DOHH2 (cell line): Measurements from ENCODE around the gene MRPL44.

ENCODE experiments used
- H3F3A ChIP-seq: fragments of 200-600 bp; sonication (generic), shearing (Covaris generic); 2 replicates; pipeline ENCODE4 v1.6.0; 2016; ENCODE audit warnings: antibody characterized with exemption, mild to moderate bottlenecking; ENCODE audit not compliant: control insufficient read depth, insufficient read depth
- H3K27ac ChIP-seq: fragments of 200-600 bp; sonication (generic); 2 replicates; pipeline ENCODE4 v1.5.1; 2014; ENCODE audit warnings: low read depth, mild to moderate bottlenecking, low read length, moderate library complexity
- H3K27me3 ChIP-seq: fragments of 200-600 bp; sonication (generic); 2 replicates; pipeline ENCODE4 v1.6.1; 2014; ENCODE audit warnings: mild to moderate bottlenecking, low read length, mixed read lengths; ENCODE audit not compliant: control insufficient read depth
- H3K36me3 ChIP-seq: fragments of 200-600 bp; sonication (generic); 2 replicates; pipeline ENCODE4 v1.6.1; 2014; ENCODE audit warnings: mild to moderate bottlenecking, low read length, moderate library complexity, mixed read lengths; ENCODE audit not compliant: control insufficient read depth
- H3K4me1 ChIP-seq: fragments of 200-600 bp; sonication (generic); 2 replicates; pipeline ENCODE4 v1.6.1; 2014; ENCODE audit warnings: mild to moderate bottlenecking, low read length, mixed read lengths; ENCODE audit not compliant: control insufficient read depth
- H3K4me2 ChIP-seq: fragments of 200-600 bp; sonication (generic); 2 replicates; pipeline ENCODE4 v1.6.0; 2014; ENCODE audit warnings: mild to moderate bottlenecking, low read length, moderate library complexity
- H3K4me3 ChIP-seq: fragments of 200-600 bp; sonication (generic); 2 replicates; pipeline ENCODE4 v1.5.1; 2014; ENCODE audit warnings: mild to moderate bottlenecking, low read length, mixed read lengths
- H3K79me2 ChIP-seq: fragments of 200-600 bp; sonication (generic); 2 replicates; pipeline ENCODE4 v1.6.1; 2014; ENCODE audit warnings: mild to moderate bottlenecking, low read length, mixed read lengths; ENCODE audit not compliant: control insufficient read depth
- H3K9me2 ChIP-seq: fragments of 200-600 bp; sonication (generic); replicated peaks from 2 replicates; pipeline ENCODE4 v1.6.1; 2014; ENCODE audit warnings: mild to moderate bottlenecking, low read length, mixed read lengths; ENCODE audit not compliant: control insufficient read depth
- H3K9me3 ChIP-seq: fragments of 200-600 bp; sonication (generic); 2 replicates; pipeline ENCODE4 v1.6.1; 2014; ENCODE audit warnings: antibody characterized with exemption, low read length, mixed read lengths; ENCODE audit not compliant: control insufficient read depth, insufficient read depth
- H4K20me1 ChIP-seq: fragments of 200-600 bp; sonication (generic); 2 replicates; pipeline ENCODE4 v1.6.0; 2014; ENCODE audit warnings: low read depth, mild to moderate bottlenecking, antibody characterized with exemption, low read length, moderate library complexity; ENCODE audit not compliant: control insufficient read depth, insufficient read depth
- EZH2phosphoT487 ChIP-seq: fragments of 200-600 bp; sonication (generic); IDR thresholded peaks from 2 replicates; pipeline ENCODE4 v1.6.1; 2017; ENCODE audit warnings: borderline replicate concordance, mild to moderate bottlenecking, antibody characterized with exemption, low read length, moderate library complexity, mixed read lengths
- TF ChIP-seq, protein P1 (sequence below): fragments of 200-600 bp; sonication (generic); IDR thresholded peaks from one replicate; pipeline ENCODE4 v1.5.1; 2014; ENCODE audit warnings: antibody characterized with exemption, mild to moderate bottlenecking, low read depth, low read length; ENCODE audit not compliant: poor library complexity, severe bottlenecking

The MRPL44 gene

DNA sequence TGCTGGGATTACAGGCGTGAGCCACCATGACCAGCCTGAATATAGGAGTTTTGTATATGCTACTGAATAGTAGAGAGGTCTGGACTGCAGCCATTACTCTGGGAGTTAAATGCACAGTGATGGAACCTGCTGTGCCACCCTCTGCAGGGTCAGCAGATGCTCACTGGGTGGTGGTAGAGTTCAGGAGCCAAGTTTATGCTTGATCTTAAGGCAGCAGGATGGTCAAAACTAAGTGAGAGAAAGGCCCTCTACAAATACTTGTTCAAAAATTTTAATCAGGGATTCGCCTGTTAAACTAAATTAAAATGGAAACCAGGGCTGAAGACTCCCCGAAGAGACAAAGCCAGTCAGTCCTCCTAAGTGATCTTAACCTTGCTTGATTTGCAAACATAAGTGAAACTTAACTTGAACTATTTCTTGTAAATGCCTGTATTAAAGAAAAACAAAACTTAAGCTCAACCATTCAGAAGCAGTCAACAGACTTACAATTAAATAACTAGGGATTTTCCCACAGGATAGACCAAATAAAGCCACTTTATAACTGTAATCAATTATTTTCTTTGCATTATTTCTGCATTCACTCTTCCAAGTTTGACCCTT, 7.9 kb upstream of the MRPL44 start:
- Histone ChIP-seq H3K4me2 (no peak overlapping the region), H3K27ac (no peak overlapping the region), H3K9me3 (no peaks in the 10 kb centered on the region), H3K27me3 (peaks cover 5% of the 10 kb centered on the region), H3K4me3 (no peak overlapping the region), H4K20me1 (no peaks in the 10 kb centered on the region), H3K79me2 (no peaks in the 10 kb centered on the region), H3K4me1 (peaks cover 37% of the 10 kb centered on the region), H3K36me3 (no peaks in the 10 kb centered on the region), H3K9me2 (no peaks in the 10 kb centered on the region), H3F3A (no peaks in the 10 kb centered on the region; the same call in 1 of the 2 replicates)
- TF ChIP-seq, protein P1, sequence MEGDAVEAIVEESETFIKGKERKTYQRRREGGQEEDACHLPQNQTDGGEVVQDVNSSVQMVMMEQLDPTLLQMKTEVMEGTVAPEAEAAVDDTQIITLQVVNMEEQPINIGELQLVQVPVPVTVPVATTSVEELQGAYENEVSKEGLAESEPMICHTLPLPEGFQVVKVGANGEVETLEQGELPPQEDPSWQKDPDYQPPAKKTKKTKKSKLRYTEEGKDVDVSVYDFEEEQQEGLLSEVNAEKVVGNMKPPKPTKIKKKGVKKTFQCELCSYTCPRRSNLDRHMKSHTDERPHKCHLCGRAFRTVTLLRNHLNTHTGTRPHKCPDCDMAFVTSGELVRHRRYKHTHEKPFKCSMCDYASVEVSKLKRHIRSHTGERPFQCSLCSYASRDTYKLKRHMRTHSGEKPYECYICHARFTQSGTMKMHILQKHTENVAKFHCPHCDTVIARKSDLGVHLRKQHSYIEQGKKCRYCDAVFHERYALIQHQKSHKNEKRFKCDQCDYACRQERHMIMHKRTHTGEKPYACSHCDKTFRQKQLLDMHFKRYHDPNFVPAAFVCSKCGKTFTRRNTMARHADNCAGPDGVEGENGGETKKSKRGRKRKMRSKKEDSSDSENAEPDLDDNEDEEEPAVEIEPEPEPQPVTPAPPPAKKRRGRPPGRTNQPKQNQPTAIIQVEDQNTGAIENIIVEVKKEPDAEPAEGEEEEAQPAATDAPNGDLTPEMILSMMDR = peak; percentile 14
- TF ChIP-seq EZH2phosphoT487 = no peak

DNA sequence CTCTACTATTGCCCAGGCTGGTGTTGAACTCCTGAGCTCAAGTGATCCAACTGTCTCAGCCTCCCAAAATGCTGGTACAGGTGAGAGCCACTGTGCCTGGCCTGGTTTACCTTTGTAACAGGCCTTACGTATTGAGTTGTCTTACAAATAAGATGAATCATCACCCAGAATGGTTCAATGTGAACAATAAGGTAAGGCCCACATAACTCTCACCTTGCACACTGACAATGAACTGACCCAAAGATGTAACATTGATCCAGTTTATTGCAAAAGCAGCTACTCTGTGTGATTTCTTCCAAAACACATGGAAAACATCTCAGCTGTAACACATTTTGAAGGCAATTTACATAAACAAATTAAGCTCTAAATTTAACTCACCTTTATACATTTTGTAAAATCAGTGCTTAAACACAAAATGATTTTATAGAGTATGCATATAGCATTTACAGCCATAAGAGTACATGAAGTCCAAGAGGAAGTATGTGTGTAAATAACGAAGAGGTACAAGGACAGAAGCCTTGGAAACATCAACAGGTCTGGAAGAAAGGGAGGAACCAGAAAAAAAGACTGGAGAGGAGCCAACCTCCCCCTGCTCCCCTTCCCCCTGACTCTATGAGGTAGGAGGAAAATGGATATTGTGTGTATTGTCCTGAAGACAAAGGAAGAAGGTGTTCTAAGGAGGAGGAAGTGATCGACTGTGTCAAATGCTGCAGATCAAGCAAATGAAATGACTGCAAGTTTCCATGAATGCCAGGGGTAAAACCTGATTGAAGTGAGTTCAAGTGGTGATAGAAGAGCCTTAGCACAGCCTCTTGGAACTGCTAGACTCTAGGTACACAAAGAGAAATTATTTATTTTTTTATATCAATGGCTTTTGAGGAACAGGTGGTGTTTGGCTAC, 6.6 kb upstream of the MRPL44 start:
- H3K4me2 ChIP-seq = peak overlapping the region; percentile 55
- peak overlapping the region; percentile 31 for H3K4me3 ChIP-seq
- TF ChIP-seq, protein P1 = no peak
- peaks cover 30% of the 10 kb centered on the region for H3K4me1 ChIP-seq
- no peaks in the 10 kb centered on the region for H3K9me3 ChIP-seq
- H4K20me1 ChIP-seq = no peaks in the 10 kb centered on the region
- H3K27me3 ChIP-seq = no peaks in the 10 kb centered on the region
- H3K9me2 ChIP-seq = no peaks in the 10 kb centered on the region
- H3K27ac ChIP-seq = peak overlapping the region; percentile 22; the same call in 1 of the 2 replicates
- H3F3A ChIP-seq = no peaks in the 10 kb centered on the region; the same call in 1 of the 2 replicates
- H3K36me3 ChIP-seq = no peaks in the 10 kb centered on the region
- no peaks in the 10 kb centered on the region for H3K79me2 ChIP-seq

DNA sequence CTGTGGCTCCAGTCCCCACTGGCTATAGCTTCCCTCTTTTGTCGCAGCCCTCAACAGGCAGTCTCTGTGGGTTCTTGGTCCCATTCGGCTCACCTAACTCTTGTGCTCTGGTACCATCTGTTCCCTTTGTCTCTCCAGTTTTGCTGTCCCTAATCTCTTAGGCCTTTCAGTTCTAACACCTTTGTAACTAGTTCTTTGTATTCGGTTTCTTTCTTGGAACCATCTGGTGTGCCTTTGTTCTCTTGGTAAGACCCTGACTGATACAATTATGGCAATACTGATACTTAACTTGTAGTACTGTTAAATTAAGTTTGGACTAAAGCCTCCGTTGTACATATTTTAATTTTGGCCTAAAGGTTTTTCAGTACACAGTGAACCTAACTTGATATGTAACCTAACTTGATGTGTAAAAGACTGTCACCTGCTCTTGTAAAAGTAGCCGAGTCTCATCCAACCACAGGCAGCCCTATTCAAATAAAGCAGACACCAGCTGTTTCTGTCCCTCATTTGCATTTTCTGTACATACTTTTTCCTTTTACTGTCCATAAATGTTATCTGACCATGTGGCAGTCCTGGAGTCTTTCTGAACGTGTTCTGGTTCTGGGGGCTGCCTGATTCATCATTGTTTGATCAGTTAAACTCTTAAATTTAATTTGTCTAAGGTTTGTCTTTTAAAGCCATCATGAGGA, 4.8 kb upstream of the MRPL44 start:
- Histone ChIP-seq H3K27ac (no peak overlapping the region), H3K4me3 (peak overlapping the region; percentile 17), H4K20me1 (no peaks in the 10 kb centered on the region), H3K4me1 (peaks cover 38% of the 10 kb centered on the region), H3K9me2 (no peaks in the 10 kb centered on the region), H3K36me3 (no peaks in the 10 kb centered on the region), H3K9me3 (no peaks in the 10 kb centered on the region), H3F3A (no peaks in the 10 kb centered on the region; the same call in 1 of the 2 replicates), H3K79me2 (peaks cover 2% of the 10 kb centered on the region), H3K27me3 (no peaks in the 10 kb centered on the region), H3K4me2 (peak overlapping the region; percentile 31)
- TF ChIP-seq, protein P1 = no peak
- no peak for TF ChIP-seq EZH2phosphoT487
